ENCODE measurements around the gene HES2. TPM values are rescaled to one million over a fixed set of nuclear protein-coding genes. Genes with fewer than 3 reads are reported as not detected.

HES2 gene
- total RNA-seq, 4 donors from 2014 or later = 15.4 to 47.7 (median 35.8) TPM

DNA sequence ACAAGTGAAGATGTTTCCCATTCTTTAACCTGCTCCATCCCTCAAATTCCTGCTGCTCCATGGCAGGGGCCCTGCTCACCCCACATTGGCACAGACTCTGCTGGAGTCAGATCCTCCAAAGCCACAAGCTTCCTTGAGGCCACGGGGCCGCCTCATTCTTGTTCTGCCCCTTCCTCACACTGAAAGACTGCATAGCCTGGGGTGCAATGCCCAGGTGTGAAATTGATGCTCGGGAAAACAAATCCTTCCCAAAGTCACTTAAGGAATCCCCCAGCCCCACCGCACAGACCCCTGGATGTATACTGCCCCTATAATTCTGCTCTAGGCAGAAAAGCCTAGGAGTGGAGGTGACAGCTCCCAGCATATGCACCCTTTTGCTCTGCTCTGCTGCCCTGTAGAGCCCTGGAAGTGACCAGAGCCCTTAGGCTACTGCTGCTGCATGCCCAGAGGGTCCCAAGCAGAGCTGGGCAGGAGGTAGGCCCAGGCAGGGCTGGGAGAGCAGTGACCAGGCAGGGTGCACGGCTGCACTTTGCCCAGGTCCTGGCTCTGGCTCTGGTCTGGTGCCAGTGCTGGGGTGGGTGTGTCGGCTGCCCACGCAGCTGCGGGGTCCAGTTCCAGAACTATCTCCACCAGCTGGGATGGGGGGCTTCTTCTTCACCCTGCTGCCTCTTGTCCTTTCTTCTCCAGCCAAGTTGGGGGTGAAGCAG, 1.6 kb downstream of the HES2 start:
- no peak for DNase-seq (ENCODE audit: low spot score in 2 of 2)
- no peak for TF ChIP-seq POLR2A (IDR thresholded peaks at IDR 0.05)
- TF ChIP-seq, protein P1, sequence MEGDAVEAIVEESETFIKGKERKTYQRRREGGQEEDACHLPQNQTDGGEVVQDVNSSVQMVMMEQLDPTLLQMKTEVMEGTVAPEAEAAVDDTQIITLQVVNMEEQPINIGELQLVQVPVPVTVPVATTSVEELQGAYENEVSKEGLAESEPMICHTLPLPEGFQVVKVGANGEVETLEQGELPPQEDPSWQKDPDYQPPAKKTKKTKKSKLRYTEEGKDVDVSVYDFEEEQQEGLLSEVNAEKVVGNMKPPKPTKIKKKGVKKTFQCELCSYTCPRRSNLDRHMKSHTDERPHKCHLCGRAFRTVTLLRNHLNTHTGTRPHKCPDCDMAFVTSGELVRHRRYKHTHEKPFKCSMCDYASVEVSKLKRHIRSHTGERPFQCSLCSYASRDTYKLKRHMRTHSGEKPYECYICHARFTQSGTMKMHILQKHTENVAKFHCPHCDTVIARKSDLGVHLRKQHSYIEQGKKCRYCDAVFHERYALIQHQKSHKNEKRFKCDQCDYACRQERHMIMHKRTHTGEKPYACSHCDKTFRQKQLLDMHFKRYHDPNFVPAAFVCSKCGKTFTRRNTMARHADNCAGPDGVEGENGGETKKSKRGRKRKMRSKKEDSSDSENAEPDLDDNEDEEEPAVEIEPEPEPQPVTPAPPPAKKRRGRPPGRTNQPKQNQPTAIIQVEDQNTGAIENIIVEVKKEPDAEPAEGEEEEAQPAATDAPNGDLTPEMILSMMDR (IDR thresholded peaks at IDR 0.05) = no peak
- intact Hi-C loops (cut with DNase I; ENCODE audit: low total_unique reads) = no loop called here
- WGBS, 2 donors = 56 to 62% methylated on average over 8 of the region's 8 CpGs
- H3K4me3 ChIP-seq (ENCODE audit: low read depth, poor library complexity, severe bottlenecking) = no peak overlapping the region

DNA sequence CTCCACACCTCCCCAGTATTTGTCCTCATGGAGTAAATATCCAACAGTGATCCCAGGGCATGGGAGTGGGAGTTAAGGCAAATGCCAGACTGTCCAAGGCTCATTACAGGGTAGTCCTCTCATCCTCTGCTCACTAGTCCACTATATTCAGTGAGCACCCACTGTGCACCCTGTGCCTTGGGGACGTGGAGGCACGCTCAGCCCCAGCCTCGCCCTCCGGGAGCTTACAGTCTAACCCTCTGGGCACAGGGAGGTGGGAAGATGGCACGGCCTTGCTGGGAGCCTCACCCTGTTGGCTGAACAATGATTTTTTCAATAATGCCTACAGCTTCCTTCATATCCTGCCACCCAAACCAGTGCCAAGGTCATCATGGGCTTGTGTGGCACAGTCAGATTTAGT, 2.8 kb downstream of the HES2 start:
- H3K4me3 ChIP-seq (ENCODE audit: low read depth, poor library complexity, severe bottlenecking) = no peak overlapping the region
- TF ChIP-seq POLR2A (IDR thresholded peaks at IDR 0.05) = no peak
- TF ChIP-seq, protein P1 (IDR thresholded peaks at IDR 0.05) = no peak
- intact Hi-C loops (cut with DNase I; ENCODE audit: low total_unique reads) = no loop called here
- DNase-seq (ENCODE audit: low spot score in 2 of 2) = no peak
- 66 to 72% methylated on average over 5 of the region's 5 CpGs for WGBS, 2 donors

DNA sequence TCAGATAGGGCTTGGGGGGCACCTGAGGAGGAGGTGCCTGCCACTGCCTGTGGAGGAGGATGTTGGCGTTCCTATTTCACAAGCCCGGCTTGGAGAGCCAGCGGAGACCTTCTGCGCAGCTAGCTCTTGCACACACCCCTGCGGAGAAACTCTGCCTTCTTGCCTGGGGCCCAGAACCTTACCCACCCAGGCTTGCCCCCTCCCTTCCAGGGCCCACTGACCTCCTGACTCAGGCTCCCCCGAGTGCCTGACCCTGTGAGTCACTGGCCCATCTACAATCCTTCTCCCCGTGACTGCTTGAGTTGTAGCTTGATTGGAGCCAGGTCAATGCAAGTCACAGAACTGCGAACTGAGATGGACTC, 3.4 kb downstream of the HES2 start:
- WGBS, 2 donors = 68 to 87% methylated on average over 8 of the region's 8 CpGs
- no peak for DNase-seq (ENCODE audit: low spot score in 2 of 2)
- intact Hi-C loops (cut with DNase I; ENCODE audit: low total_unique reads) = no loop called here
- no peak overlapping the region for H3K4me3 ChIP-seq (ENCODE audit: low read depth, poor library complexity, severe bottlenecking)
- TF ChIP-seq POLR2A (IDR thresholded peaks at IDR 0.05) = no peak
- TF ChIP-seq, protein P1 (IDR thresholded peaks at IDR 0.05) = no peak

- no peak for TF ChIP-seq POLR2A (IDR thresholded peaks at IDR 0.05)
- TF ChIP-seq, protein P1 (IDR thresholded peaks at IDR 0.05) = no peak
- WGBS, 2 donors = 33 to 36% methylated on average over 17 of the region's 17 CpGs
- intact Hi-C loops (cut with DNase I; ENCODE audit: low total_unique reads) = no loop called here
- DNase-seq (ENCODE audit: low spot score in 2 of 2) = no peak
- H3K4me3 ChIP-seq (ENCODE audit: low read depth, poor library complexity, severe bottlenecking) = no peak overlapping the region
Observed at GRCh38 chr1:6414881-6415626, 4.7 kb downstream of the HES2 start.

GRCh38 chr1:6414443-6414844, 5.3 kb downstream of the HES2 start:
- intact Hi-C loops (cut with DNase I; ENCODE audit: low total_unique reads) = no loop called here
- DNase-seq (ENCODE audit: low spot score in 2 of 2) = no peak
- H3K4me3 ChIP-seq (ENCODE audit: low read depth, poor library complexity, severe bottlenecking) = no peak overlapping the region
- no peak for TF ChIP-seq POLR2A (IDR thresholded peaks at IDR 0.05)
- TF ChIP-seq, protein P1 (IDR thresholded peaks at IDR 0.05) = no peak
- WGBS, 2 donors = 4 to 5% methylated on average over 15 of the region's 15 CpGs

Measured in lower leg skin (tissue), 4 donors.